ENCODE results near the gene PITHD1.
A peak's percentile ranks its signal among the peaks of the same experiment; 100 is the strongest.
"Not testable (repeated sequence)": the region's sequence is repeated elsewhere in the genome, so short reads cannot be mapped to it uniquely, and the experiment has no call there.

The PITHD1 gene

DNA sequence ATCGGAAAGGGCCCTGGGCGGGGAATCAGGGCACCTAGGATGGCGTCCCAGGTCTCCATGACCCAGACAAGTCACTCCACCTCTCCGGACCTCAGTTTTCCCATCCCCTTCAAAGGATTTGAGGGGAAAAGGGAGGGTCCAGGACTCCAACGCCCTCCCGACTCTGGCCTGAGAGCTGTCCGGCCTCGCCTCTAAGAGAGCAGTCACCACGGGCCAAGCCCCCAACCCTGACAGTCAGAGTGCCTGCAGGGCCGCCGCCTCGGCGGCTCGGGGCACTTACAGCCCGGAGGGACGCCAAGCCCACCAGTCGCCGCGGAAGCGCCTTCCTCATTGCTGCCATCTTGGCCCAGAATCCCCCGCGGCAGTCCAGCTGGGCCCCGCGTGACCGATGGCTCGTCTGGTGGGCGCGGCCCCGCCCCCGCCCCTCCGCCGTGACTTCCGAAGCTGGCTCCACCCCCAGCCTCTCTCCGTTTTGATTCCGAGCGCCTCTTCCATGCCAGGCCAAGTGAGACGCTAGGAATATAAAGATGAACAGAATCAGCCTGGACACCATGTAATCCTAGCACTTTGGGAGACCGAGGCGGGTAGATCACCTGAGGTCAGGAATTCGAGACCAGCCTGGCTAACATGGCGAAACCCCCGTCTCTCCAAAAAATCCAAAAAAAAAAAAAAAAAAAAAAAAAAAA is 47.0 kb downstream of the PITHD1 start, which contains the start of gene HMGCL:
Gene HMGCL, minus strand, starts transcription at position 354 of the 686 bp plus-strand sequence. Its CDS starts 14 bp downstream, at position 340.
- H3K4me3 ChIP-seq (ENCODE audit: insufficient read depth, low read depth, low read length), result peak within 1 kb of the TSS; percentile 95
- no peaks in the 10 kb centered on the region for H3K27me3 ChIP-seq (ENCODE audit: control insufficient read depth, insufficient read depth, low read length, poor library complexity, severe bottlenecking)
- no peaks in the 10 kb centered on the region for H3K9me3 ChIP-seq (ENCODE audit: control insufficient read depth, low read length)
- no peaks in the 10 kb centered on the region for H3K36me3 ChIP-seq (ENCODE audit: control insufficient read depth, insufficient read depth, low read length)
- 0 to 1% methylated on average over 39 to 40 of the region's 42 CpGs for WGBS, 2 experiments
- H3K27ac ChIP-seq (ENCODE audit: insufficient read depth, low read depth, low read length, poor library complexity, severe bottlenecking), result no peak within 1 kb of the TSS
- H3K4me1 ChIP-seq (ENCODE audit: control insufficient read depth, insufficient read depth, low read length), result peaks cover 4% of the 10 kb centered on the region

GRCh38 chr1:23825762-23826522 is 47.7 kb downstream of the PITHD1 start:
- H3K4me3 ChIP-seq (ENCODE audit: insufficient read depth, low read depth, low read length), result peak overlapping the region; percentile 95
- H3K9me3 ChIP-seq (ENCODE audit: control insufficient read depth, low read length), result no peaks in the 10 kb centered on the region
- WGBS, 2 experiments, result 74 to 78% methylated on average over 24 of the region's 24 CpGs
- peaks cover 4% of the 10 kb centered on the region for H3K4me1 ChIP-seq (ENCODE audit: control insufficient read depth, insufficient read depth, low read length)
- H3K27me3 ChIP-seq (ENCODE audit: control insufficient read depth, insufficient read depth, low read length, poor library complexity, severe bottlenecking), result no peaks in the 10 kb centered on the region
- no peak overlapping the region for H3K27ac ChIP-seq (ENCODE audit: insufficient read depth, low read depth, low read length, poor library complexity, severe bottlenecking)
- no peaks in the 10 kb centered on the region for H3K36me3 ChIP-seq (ENCODE audit: control insufficient read depth, insufficient read depth, low read length)

DNA sequence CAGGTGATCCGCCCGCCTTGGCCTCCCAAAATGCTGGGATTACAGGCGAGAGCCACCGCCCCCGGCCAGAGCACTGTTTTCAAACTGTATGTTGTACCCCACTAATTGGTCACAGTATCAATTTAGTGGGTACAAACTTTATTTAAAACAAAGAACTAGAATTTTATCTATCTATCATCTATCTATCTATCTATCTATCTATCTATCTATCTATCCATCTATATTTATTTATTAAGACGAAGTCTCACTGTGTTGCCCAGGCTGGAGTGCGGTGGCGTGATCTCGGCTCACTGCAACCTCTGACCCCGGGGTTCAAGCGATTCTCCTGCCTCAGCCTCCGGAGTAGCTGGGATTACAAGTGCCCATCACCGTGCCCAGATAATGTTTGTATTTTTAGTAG is 48.4 kb downstream of the PITHD1 start:
- WGBS, 2 experiments, result 93 to 96% methylated on average over 13 of the region's 13 CpGs
- not testable (repeated sequence) for H3K4me3 ChIP-seq (ENCODE audit: insufficient read depth, low read depth, low read length); H3K27ac ChIP-seq (ENCODE audit: insufficient read depth, low read depth, low read length, poor library complexity, severe bottlenecking); H3K36me3 ChIP-seq (ENCODE audit: control insufficient read depth, insufficient read depth, low read length); H3K9me3 ChIP-seq (ENCODE audit: control insufficient read depth, low read length); H3K4me1 ChIP-seq (ENCODE audit: control insufficient read depth, insufficient read depth, low read length); H3K27me3 ChIP-seq (ENCODE audit: control insufficient read depth, insufficient read depth, low read length, poor library complexity, severe bottlenecking)

DNA sequence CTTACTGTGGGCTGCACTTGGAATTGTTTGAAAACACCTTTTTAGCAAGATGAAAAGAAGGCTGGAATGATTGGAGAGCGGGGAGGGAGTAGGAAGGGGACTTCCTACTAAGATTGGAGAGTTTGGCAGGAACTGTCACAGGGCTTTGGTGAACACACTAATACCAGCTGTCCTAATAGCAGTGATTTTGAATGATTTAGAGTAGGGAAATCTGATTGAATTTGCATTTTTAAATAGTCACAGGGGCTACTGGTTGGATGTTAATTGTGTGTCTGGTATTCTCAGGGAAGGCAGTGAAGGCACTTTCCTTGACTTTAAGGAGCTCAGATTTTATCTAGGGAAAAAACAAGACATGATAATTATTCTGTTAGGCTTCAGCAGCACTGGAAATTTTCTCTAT is 49.5 kb downstream of the PITHD1 start:
- H3K27me3 ChIP-seq (ENCODE audit: control insufficient read depth, insufficient read depth, low read length, poor library complexity, severe bottlenecking), result no peaks in the 10 kb centered on the region
- H3K9me3 ChIP-seq (ENCODE audit: control insufficient read depth, low read length), result no peaks in the 10 kb centered on the region
- H3K4me3 ChIP-seq (ENCODE audit: insufficient read depth, low read depth, low read length), result no peak overlapping the region
- 85 to 98% methylated on average over 1 of the region's 1 CpG for WGBS, 2 experiments
- H3K36me3 ChIP-seq (ENCODE audit: control insufficient read depth, insufficient read depth, low read length), result no peaks in the 10 kb centered on the region
- H3K4me1 ChIP-seq (ENCODE audit: control insufficient read depth, insufficient read depth, low read length), result peaks cover 4% of the 10 kb centered on the region
- no peak overlapping the region for H3K27ac ChIP-seq (ENCODE audit: insufficient read depth, low read depth, low read length, poor library complexity, severe bottlenecking)

DNA sequence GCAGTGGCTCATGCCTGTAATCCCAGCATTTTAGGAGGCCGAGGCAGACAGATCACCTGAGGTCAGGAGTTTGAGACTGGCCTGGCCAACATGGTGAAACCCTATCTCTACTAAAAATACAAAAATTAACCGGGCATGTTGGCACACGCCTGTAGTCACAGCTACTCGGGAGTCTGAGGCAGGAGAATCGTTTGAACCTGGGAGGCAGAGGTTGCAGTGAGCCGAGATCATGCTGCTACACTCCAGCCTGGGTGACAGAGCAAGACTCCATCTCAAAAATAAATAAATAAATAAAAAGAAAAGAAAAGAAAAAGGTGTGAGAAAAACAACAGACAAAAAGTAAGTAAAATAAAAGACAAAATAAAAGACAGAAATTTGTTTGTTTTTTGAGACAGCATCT is 55.9 kb downstream of the PITHD1 start:
- 89 to 90% methylated on average over 6 of the region's 6 CpGs for WGBS, 2 experiments
- not testable (repeated sequence) for H3K36me3 ChIP-seq (ENCODE audit: control insufficient read depth, insufficient read depth, low read length); H3K9me3 ChIP-seq (ENCODE audit: control insufficient read depth, low read length); H3K4me3 ChIP-seq (ENCODE audit: insufficient read depth, low read depth, low read length); H3K4me1 ChIP-seq (ENCODE audit: control insufficient read depth, insufficient read depth, low read length); H3K27ac ChIP-seq (ENCODE audit: insufficient read depth, low read depth, low read length, poor library complexity, severe bottlenecking)
- H3K27me3 ChIP-seq (ENCODE audit: control insufficient read depth, insufficient read depth, low read length, poor library complexity, severe bottlenecking), result peaks cover 27% of the 10 kb centered on the region

DNA sequence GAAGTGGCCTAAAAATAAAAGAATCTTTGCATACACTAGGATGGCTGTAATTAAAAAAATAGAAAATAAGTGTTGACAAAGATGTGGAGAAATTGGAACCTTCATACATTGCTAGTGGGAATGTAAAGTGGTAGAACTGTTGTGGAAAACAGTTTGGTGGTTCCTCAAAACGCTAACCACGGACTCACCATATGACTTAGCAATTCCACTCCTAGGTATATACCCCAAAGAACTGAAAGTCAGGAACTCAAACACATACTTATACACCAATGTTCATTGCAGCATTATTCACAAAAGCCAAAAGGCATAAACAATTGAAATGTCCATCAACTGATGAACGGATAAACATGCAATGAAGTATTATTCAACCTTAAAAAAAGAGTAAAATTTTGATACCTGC is 57.8 kb downstream of the PITHD1 start:
- H3K27me3 ChIP-seq (ENCODE audit: control insufficient read depth, insufficient read depth, low read length, poor library complexity, severe bottlenecking), result peaks cover 27% of the 10 kb centered on the region
- no peak overlapping the region for H3K27ac ChIP-seq (ENCODE audit: insufficient read depth, low read depth, low read length, poor library complexity, severe bottlenecking)
- H3K4me3 ChIP-seq (ENCODE audit: insufficient read depth, low read depth, low read length), result no peak overlapping the region
- H3K36me3 ChIP-seq (ENCODE audit: control insufficient read depth, insufficient read depth, low read length), result no peaks in the 10 kb centered on the region
- 72 to 82% methylated on average over 2 to 3 of the region's 3 CpGs for WGBS, 2 experiments
- H3K9me3 ChIP-seq (ENCODE audit: control insufficient read depth, low read length), result no peaks in the 10 kb centered on the region
- H3K4me1 ChIP-seq (ENCODE audit: control insufficient read depth, insufficient read depth, low read length), result no peaks in the 10 kb centered on the region

Measured in ectodermal cell (in vitro differentiated cells).